GM19035 (cell line): Measurements from ENCODE around the gene DCTN5.
"Not testable (repeated sequence)": the region's sequence is repeated elsewhere in the genome, so short reads cannot be mapped to it uniquely, and the experiment has no call there.

Source experiments
- ATAC-seq: cut with Tn5 transposase; IDR thresholded peaks from one replicate; pipeline ENCODE4 v1.9.1; 2021; ENCODE audit not compliant: unreplicated experiment

Gene DCTN5

DNA sequence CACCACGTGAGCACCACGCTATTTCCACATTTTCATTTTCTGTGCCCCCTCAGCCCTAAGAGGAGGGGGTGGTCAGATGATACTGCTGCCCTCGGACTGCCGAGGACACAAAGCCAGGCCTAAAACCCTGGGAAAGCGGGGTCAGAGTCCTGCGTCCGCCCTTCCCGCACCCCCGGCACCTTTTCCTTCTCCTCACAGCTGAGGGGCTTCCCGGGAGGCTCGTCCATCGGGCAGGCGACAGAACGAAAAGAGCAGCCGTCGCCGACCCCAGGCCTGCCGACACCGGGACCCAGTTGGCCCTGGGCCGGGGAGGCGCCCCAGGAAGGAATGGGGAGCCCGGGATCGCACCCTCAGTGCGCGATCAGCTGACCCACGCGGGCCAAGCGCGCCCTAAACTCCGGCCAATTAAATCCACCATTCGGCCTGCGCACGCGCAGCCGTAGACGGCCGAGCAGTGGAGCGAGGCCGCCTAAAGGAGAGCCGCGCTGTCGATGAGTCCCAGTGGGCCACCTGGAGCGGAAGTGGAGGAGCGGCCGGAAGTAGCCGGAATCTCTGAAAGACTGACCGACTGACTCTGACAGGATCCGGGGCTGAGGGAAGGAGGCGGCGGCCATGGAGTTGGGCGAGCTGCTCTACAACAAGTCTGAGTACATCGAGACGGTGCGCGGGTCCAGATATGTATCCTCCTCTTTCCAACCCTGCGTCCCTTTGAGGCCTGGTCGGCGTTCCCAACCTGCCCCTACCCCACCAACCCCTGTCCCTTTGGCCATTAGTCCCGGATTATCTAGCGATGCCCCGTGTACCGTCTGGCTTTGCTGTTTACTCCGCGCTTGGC lies at the start of gene DCTN5, which contains the start of gene PALB2:
Gene DCTN5 (plus strand): TSS at position 536 of the 835 bp plus-strand sequence. CDS start 77 bp downstream, at position 613.
Gene PALB2 (minus strand): TSS at position 380 of the 835 bp plus-strand sequence. CDS start 153 bp downstream, at position 227.
- peak; percentile 95 for ATAC-seq

DNA sequence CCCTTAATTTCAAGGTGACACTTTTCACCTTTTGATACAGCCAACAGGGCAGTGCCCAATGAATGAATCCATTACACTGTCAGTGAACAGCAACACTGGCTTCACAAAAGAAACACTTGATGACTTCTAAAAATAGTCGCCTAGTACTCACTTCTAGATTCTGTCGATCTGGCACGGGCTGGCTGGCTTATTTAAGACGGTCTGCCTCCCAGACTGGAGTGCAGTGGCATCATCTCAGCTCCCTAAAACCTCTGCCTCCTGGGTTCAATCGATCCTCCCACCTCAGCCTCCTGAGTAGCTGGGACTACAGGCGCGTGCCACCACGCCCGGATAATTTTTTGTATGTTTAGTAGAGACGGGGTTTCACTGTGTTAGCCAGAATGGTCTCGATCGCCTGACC lies 47.1 kb upstream of the DCTN5 start:
- no peak for ATAC-seq

DNA sequence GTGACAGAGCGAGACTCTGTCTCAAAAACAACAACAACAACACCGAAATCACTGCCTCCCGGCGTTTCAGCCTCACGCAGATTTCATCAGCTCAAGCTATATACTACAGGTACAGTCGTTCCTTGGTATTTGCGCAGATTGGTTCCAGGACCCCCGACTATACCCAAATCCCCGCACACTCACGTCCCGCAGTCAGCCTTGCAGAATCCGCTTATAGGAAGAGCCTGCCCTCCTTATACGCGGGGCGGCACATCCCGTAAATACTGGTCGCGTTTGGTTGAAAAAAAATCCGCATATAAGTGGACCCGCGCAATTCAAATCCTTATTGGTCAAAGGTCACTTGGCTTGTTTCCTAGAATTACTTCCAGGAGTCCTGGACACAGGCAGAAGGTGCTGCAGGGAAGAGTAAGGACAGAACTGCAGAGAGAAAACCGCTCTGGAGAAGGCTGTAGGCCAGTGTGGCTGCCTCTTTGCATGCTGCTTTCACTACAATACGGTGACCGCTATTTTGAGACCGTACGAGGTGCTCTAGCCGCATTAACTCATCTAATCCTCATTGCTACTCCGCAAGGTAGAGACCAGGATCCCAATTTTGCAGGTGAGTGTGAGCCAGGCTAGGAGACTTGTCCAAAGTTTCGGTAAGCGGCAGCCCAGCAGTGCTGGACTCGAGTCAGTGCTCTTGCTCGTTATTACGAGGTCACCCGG lies 45.9 kb upstream of the DCTN5 start:
- ATAC-seq, result peak; percentile 15

DNA sequence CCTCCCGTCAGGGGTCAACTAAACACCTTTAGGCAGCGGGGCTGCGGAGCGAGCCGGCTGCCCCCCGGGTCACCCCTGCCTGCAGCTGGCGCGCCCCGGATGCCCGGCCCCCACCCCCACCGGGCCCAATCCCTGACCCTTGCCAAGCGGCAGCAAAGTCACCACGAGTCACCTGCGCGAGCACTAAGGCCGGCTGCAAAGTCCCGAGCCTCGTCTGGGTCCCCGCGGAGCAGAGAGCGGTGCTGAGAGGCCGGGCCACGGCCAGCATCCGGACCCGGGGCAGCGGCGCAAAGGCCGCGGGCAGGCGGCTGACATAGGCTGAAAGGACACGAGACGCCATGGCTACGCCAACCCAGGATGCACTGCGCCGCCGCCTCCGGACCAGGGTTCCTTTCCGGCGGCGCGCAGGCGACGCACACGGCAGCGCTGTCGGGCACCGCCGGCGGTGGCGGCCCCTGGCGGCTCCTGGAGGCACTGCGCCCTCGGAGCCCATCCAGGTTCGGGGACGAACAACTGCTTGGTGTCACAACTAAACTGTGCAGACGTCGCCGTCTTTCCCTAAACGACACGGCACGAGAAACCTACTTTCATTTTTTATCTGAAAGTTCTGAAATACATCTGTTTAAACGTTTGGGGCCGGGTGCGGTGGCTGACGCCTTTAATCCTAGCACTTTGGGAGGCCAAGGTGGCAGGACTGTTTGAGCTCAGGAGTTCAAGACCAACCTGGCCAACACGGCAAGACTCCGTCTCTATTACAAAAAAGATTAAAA lies 45.1 kb upstream of the DCTN5 start, which contains the start of gene NDUFAB1:
Gene NDUFAB1 (minus strand): TSS at position 366 of the 770 bp plus-strand sequence. CDS start 26 bp downstream, at position 340.
- ATAC-seq, result peak; percentile 91

DNA sequence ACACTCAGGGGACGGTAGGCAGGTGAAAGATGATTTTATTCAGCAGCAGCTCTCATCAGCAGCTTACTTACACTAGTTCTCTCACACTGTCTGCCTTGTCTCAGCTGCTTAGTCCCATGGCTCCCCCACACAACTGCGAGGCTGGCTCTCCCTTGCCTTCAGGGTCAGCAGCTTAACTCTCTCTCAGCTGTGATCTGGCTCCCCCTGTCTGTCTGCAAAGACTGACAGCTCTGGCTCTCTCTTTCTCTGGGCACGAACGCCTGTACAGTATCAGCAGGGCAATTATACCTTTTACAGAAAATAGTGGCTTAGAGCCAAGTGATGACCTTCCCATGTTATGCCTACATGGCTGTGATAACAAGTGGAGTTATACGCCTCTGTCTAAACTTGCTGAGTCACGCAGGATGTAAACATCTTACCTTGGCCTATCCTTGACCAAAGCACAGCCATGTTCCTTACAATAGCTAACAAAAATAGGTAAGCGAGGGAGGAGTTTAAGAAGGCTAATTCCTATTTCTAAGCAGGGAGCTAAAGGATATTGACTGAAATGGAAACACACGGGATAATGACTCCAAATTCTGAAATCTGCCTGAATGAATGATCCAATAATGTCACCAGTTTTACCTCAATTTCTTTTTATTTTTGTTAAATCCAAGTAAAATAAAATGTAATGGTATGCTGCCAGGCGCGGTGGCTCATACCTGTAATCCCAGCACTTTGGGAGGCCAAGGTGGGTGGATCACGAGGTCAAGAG lies 44.1 kb upstream of the DCTN5 start:
- no peak for ATAC-seq

DNA sequence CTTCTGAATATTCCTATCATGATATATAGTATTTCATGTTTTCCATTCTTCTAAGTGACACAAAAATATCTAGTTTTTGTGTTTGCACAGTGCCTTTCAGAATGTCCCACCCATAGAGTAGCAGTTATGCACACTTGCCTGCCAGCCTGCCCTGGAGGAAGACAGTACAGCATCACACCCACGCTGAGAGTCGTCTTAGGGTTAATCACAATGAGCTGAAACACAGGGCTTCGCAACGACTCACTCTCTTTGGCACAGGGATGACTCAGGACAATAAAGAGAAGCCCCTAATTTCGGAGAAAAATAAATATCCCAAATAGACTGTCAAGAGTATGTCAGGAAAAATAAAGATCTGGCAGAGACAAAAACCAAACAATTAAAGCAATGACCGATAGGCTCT lies 33.5 kb upstream of the DCTN5 start:
- no peak for ATAC-seq

DNA sequence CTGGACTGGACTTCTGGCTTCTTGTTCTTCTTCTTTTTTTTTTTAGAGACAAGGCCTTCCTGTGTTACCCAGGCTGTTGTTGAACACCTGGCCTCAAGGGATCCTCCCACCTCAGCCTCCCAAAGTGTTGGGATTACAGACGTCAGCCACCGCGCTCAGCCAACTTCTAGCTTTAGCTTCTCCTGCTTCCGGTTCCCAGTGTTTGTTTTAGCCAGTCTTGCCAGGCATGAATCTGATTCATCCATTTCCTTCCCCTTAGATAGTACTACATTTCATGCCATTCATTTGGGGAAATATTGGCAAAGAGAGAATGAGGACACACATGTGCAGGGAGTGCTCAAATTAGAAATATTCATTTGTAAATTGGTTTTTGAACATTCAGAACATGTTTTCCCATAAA lies 33.1 kb upstream of the DCTN5 start:
- ATAC-seq, result no peak

DNA sequence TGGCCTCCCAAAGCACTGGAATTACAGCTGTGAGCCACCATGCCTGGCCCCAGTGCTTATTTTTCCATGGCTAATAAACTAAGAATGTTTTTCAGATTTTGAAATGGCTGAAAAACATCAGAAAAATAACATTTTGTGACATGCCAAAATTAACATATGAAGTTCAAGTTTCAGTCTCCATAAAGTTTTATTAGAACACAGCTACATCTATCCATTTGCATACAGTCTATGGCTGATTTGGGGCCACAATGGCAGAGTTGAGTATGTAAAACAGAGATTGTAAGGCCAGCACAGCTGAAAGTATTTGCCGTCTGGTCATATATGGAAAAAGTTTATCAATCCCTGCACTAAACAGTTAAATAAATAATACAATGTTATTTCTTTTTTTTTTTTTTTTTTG lies 31.3 kb upstream of the DCTN5 start:
- ATAC-seq, result no peak

DNA sequence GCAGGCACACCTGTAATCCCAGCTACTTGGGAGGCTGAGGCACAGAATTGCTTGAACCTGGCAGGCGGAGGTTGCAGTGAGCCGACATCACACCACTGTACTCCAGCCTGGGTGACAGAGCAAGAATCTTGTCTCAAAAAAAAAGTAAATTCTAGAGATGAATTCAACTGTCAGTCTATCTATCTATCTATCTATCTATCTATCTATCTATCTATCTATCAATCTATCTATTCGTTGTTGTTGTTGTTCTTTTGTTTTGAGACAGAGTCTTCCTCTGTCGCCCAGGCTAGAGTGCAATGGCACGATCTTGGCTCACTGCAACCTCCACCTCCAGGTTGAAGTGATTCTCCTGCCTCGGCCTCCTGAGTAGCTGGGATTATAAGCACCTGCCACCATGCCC lies 30.4 kb upstream of the DCTN5 start:
- not testable (repeated sequence) for ATAC-seq

DNA sequence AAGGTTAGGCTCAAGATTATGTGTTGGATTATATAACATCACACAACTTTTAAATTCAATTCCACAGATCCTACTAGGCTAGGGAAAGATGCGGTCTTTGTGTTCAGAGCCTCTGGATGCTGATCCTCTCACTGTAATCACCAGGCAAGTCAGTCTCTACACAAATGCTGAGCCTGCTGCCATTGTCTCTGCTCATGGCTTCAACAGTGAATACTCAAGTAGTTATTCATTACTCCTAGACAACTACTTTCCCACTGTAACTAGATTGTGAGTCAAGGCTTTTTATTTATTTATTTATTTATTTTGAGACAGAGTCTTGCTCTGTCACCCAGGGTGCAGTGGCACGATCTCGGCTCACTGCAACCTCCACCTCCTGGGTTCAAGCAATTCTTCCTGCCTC lies 29.3 kb upstream of the DCTN5 start:
- no peak for ATAC-seq

DNA sequence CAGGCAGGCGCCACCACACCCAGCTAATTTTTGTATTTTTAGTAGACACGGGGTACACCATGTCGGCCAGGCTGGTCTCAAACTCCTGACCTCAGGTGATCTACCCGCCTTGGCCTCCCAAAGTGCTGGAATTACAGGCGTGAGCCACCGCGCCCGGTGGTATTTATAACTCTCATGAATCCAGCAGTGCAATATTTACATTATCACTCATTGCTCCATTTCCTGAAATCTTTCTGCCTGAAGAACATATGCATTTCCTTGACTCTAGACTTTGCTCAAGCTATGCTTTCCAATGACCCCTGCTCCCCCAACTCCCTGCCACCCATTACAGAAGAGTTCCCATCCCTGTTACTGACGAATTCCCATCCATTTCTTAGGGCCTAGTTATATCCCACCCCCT lies 25.5 kb upstream of the DCTN5 start:
- ATAC-seq, result no peak

DNA sequence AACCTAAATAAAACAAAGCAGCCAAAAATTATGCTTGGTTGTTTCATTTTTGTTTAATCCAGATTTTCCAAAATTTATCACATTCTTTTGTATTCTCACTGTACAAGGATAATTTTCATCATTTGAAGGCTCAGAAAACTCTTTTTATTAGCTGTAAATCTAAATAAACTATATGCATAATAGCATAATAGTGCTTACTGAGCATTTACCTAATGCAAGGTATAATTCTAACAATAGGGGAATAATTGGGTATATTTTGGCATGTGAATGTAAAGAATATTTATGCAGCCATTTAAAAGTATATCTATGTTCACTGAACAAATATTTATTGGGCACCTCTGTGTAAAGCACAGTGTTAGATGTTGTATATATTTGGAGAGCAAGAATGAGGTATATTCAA lies 17.2 kb upstream of the DCTN5 start:
- no peak for ATAC-seq

DNA sequence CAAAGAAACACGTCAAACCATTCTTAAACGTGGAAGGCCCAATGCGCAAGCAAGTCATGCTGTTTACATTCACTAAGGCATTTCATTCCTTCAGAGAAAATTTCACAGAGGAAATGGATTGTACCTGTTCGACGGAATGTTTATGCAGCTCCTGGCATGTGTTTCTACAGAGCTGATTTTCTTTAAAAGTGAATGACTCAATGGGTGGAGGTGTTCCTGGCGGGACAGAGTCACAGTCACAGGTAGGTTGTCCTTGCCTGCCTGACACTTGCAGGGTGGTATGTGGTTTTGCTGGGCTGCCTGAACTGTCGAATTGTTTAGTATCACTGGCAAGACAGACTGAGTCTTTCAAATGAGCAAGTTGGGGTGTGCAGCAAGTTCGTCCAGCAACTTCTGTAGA lies 11.8 kb upstream of the DCTN5 start:
- no peak for ATAC-seq

DNA sequence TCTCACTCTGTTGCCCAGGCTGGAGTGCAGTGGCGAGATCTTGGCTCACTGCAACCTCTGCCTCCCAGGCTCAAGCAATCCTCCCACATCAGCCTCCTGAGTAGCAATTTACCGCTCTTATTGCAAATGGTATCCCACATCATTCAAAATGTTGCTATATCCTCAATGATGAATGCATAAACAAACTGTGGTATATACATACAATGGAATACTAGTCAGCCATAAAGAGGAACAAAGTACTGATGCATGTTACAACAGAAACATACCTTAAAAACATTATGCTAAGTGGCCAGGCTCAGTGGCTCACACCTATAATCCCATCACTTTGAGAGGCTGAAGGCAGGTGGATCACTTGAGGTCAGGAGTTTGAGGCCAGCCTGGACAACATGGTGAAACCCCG lies 9.4 kb upstream of the DCTN5 start:
- ATAC-seq, result not testable (repeated sequence)

DNA sequence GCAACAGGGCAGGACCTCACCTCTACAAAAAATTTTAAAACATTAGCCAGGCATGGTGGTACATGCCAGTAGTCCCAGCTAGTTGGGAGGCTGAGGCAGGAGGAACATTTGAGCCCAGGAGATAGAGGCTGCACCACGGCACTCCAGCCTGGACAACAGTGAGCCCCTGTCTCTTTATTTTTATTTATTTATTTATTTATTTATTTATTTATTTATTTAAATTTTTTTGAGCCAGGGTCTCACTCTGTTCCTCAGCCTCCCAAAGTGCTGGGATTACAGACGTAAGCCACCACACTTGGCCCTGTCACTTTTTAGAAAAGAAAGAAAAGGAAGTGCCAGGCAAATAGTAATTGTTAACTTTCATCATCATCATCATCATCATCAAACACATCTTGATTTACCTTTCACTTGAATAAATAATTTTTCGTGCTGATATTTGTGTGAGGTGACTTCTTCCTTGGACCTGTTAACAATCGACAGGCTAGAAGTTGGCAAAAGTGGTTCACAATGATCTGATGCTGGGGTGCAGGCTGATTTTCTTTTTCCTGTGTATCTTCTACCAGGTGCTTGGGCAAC lies 6.7 kb upstream of the DCTN5 start:
- no peak for ATAC-seq

DNA sequence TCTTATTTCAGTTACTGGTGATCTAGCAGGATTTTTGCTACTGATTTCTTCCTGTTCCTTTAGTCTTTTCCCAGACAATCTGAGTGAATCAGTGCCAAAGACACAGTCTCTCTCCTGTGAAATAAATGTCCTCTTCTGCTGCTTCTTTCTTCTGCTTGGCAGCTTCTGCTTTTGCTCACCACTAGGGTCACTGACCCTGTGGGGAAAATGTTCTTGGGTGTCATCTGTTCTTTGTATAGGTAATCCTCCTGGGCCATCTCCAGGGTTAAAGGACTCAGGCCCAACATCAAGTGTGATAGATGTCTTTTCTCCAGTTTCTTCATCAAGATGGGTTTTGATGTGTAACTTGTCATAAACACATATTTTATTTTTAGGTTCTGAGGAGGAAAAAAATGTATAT lies 5.3 kb upstream of the DCTN5 start:
- no peak for ATAC-seq

DNA sequence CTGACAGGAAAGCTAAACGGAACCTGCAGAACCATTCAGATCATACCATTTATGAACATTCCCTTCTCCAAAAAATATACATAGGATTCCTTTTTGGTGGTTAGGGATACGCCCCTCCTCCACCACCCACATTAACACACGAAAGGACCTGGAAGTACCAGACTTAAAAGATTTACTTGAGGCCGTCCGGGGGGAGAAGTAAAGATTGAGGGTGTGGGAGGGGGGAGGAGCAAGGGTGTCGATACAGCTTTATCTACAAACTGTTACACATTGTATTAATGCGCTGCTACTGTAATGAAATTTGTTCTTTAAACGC lies 693 bp upstream of the DCTN5 start:
- peak; percentile 9 for ATAC-seq

DNA sequence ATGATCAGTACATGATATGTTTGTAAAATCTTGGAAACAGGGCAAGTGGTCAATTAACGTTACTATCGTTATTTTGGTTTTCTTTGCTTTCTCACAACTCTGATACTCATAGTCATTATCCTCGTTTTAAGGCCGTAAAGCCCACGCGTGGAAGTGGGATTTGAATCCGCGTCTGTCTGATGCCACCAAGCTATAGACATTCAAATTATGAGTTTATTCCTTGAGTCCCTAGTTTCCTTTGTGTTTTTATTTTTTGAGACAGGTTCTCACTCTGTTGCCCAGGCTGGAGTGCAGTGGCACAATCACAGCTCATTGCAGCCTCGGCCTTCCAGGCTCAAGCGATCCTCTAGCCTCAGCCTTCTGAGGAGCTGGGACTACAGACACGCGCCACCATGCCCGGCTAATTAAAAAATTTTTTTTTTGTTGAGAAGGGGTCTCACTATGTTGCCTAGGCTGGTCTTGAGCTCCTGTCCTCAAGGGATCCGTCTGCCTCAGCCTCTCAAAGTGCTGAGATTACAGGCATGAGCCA lies 1.0 kb downstream of the DCTN5 start:
- no peak for ATAC-seq

DNA sequence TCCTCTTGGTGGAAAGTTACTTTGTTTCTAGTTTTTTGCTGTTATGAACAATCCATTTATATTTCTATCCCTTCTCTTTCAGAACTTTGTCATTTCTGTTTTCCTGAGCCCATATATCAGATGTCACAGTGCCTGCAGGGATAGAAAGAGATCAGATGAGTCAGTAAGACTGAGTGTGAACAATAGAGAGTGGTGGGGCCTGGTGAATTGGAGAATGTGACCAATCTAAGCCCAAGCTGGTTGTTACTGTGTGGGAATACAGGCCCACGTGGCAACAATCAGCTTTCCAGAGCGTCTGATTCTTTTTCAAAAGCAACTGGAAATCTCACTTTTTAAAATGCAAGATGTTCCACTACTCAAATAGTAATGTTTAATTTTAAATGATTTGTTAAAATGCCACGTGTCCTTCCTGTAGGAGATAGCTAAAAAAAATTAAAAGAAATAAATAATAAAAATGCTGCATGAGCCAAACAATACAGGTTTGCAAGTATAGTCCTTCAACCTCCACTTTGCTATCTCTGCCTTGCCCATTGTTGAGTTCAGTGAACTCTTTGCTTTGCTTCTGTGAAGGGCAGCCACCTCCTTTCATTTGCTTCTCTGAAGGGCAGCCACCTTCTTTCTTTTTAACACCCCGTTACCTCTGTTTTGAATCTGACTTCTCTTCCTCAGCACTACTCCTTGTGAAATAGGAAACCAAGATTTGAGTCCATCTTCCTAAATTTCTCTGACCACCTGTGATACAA lies 9.6 kb downstream of the DCTN5 start:
- no peak for ATAC-seq
